ENCODE data around the gene FAM153A.
"Not testable (repeated sequence)": the region's sequence is repeated elsewhere in the genome, so short reads cannot be mapped to it uniquely, and the experiment has no call there.

- not testable (repeated sequence) for TF ChIP-seq EZH2 (IDR thresholded peaks at IDR 0.05); POLR2AphosphoS5 (IDR thresholded peaks at IDR 0.05; ENCODE audit: borderline replicate concordance, low read depth, low read length)
Observed at GRCh38 chr5:177832287-177832686, 49.6 kb upstream of the FAM153A start.

Data from SK-N-MC (cell line).